Fibroblast of skin of back (primary cell): ENCODE measurements around the gene TCN2.
A peak's percentile ranks its signal among the peaks of the same experiment; 100 is the strongest.
"Not testable (repeated sequence)": the region's sequence is repeated elsewhere in the genome, so short reads cannot be mapped to it uniquely, and the experiment has no call there.

Experiments used
- DNase-seq: peaks from one replicate; pipeline ENCODE4 v3.0.0-alpha.2; 2013

Gene TCN2

DNA sequence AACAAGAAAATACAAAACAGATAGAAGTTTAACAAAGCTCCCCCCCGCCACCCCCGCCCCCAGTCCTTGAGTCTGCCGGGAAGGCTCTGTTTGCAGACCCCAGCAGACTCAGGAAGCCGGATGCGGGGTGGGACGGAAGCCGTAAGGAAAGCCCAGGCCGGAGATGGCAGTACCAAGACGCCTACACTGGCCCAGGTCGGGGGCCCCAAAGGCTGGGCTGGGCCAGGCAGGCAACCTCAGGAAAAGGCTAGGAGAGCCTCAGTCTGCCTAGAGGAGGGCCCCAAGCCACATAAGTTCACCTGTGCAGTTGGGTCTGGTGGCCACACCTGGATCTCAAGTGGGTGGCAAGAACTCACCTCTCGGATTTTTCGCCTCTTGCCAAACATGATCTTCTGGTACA lies 28.5 kb upstream of the TCN2 start:
- DNase-seq = no peak

- DNase-seq = no peak
These were observed 26.1 kb upstream of the TCN2 start for GRCh38 chr22:30580896-30581295.

DNA sequence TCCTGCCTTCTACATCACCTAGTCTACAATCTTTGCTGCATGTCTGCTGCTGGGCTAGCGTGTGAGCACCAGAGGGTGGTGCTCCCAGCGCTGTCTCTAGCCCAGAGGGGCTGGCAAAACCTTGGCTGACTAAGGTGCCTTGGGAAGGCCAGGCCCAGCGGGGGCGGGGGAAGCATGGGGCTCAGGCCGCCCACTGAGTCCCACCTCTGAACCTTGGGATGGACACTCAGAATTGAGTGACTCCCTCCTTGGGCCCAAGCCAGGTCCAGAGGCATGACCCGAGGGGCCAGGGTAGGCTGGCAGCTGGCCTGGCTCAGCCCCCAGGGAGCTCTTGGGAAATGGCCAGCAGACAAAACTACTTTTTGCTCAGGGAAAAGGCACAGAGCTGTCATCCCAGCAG lies 24.9 kb upstream of the TCN2 start:
- DNase-seq = no peak

DNA sequence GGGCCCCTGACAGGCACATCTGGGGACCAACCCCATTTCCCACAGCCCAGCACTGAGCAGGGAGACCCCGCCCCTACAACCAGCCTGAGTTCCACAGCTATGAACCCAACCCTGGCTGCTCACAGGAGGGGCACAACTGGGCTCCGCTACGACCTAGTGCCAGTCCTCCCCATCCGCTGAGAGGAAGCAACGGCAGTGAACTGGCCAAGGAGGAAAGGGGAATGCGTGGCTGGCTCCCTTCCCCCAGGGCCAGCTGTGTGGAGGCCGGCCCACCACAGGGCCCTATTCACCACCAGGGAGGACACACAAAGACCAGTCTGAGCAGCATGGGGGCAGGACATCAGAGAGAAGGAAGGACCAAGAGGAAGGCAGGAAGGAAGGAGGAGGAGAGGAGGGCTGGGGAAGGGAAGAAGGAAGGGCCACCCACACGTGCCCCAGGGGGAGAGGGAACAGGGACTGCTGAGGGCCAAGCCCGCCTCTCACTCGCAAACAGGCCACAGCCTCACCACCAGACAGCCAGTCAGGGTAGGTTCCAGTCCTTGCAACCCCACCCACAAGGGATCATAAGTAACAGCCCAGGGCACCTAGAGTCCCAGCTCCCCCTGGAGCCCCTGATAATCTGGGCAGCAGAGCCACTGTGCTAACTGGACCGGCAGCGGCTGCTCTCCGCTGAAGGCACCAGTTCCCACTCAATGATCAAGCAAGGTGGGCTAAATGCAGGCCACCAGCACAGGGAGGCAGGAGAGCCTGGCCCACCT lies 24.0 kb upstream of the TCN2 start:
- no peak for DNase-seq

GRCh38 chr22:30584441-30584840 lies 22.5 kb upstream of the TCN2 start:
- no peak for DNase-seq

DNA sequence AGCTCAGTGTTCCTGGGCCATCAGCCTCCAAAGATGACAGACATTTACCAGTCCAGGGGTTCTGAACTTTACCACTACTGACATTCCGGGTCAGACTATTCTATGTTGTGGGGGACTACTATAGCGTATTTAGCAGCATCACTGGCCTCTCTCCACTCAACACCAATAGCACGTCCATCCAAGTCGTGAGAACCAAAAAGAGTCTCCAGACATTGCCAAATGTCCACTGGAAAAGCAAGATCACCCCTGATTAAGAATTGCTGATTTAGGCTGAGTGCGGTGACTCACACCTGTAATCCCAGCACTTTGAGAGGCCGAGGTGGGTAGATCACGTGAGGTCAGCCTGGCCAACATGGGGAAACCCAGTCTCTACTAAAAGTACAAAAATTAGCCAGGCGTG lies 20.6 kb upstream of the TCN2 start:
- DNase-seq = no peak

- peak; percentile 24 for DNase-seq
These were observed 15.8 kb upstream of the TCN2 start for GRCh38 chr22:30591191-30591587.

DNA sequence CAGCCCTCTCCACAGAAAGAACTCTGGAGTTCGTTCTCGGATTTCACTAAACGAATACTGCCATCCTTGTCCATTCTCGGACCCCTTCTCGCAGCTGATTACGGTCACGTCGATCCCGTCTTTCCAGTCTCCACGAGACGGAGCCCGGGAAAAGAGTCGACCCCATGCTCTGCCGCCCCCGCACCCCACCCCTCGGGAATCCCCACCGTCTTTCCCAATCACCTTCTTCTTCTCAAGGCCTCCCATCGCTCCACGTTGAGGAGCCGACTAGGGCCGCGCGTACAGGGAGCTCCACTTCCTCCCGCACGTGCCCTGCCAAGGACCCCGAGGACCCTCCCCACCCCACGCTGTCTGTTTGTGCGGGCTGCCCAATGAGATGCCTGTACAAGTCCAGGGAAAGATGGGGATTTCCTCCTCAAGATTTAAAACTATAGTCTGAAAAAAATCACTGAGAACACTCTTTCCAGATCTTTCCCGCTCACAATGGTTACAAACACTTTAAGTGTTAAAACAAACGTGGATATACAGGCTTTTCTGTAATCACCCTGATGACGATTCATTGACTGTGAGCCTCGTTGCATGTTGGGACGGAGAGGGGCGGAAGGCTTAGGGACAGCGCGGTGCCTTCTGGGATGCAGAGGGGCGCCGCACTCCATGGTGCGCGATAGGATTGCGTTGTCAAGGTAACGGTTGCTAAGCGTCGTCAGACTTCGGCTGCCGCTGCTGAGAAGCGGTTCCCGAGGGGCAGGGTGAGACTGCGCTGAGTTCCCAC lies 15.2 kb upstream of the TCN2 start, which contains the start of gene PES1:
PES1 (minus strand) TSS at position 323 of the 772 bp plus-strand sequence; CDS start at position 246, 77 bp downstream.
- DNase-seq = peak; percentile 99

DNA sequence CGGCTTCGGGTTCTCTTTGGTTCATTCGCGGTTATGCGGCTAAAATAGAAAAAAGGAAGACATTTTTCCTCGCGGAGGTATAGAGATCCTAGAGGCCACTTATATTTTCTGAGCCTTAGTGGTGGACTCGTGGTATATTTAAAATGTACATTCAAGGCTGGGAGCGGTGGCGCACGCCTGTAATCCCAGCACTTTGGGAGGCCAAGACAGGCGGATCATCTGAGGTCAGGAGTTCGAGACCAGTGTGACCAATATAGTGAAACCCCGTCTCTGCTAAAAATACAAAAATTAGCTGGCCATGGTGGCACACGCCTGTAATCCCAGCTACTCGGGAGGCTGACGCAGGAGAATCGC lies 14.6 kb upstream of the TCN2 start:
- DNase-seq = not testable (repeated sequence)

GRCh38 chr22:30596199-30596598 lies 10.8 kb upstream of the TCN2 start:
- no peak for DNase-seq

- no peak for DNase-seq
These were observed 10.1 kb upstream of the TCN2 start for GRCh38 chr22:30596886-30597285.

GRCh38 chr22:30598986-30599385 lies 8.0 kb upstream of the TCN2 start:
- no peak for DNase-seq

DNA sequence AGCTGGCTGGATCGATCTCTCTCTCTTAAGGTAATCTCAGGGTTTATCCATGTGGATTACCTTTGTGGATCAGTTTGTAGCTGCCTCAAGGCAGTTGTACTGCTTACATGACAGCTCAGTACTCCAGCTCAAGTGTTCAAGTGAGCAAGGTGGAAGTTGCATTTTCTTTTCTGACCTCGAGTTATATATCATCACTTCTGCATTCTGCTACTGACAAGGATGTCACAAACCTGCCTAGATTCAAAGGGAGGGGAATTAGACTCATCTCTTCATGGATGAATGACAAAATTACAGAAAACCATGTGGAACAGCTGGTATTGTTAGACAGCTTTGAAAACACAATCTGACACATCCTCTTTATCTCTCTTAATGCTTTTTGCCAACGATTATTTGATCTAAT lies 6.1 kb upstream of the TCN2 start:
- no peak for DNase-seq

DNA sequence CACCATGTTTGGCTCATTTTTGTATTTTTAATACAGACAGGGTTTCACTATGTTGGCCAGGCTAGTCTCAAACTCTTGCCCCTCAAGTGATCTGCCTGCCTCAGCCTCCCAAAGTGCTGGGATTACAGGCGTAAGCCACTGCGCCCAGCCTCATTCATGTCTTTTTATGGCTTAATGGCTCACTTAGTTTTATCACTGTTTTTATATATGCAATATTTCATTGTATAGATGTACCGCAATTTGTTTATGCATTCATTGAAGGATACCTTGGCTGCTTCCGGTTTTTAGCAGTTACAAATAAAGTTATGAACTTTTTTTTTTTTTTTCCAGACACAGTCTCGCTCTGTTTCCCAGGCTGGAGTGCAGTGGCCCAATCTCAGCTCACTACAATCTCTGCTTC lies 5.5 kb upstream of the TCN2 start:
- DNase-seq = no peak

GRCh38 chr22:30602049-30602448 lies 4.9 kb upstream of the TCN2 start:
- DNase-seq = peak; percentile 22

DNA sequence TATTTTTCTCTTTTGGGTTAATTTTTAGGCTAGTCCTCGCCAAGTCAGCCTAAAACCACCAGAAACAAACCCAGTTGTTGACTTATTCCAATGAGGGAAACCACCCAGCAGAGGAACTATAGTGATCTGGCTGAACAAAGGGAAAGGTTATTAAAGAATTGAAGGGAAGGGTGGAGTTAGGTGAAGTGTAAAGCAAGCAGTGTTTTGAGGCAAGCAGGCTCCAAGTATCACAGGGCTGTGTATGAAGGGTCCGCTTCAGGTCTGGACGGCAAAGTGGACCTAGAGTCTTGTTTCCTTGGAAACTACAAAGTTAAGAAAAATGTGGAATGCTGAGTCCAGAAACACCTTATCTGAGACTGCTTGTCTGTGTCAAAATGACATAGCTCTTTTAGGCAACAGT lies 3.2 kb upstream of the TCN2 start:
- no peak for DNase-seq

GRCh38 chr22:30604723-30605122 lies 2.3 kb upstream of the TCN2 start:
- no peak for DNase-seq

DNA sequence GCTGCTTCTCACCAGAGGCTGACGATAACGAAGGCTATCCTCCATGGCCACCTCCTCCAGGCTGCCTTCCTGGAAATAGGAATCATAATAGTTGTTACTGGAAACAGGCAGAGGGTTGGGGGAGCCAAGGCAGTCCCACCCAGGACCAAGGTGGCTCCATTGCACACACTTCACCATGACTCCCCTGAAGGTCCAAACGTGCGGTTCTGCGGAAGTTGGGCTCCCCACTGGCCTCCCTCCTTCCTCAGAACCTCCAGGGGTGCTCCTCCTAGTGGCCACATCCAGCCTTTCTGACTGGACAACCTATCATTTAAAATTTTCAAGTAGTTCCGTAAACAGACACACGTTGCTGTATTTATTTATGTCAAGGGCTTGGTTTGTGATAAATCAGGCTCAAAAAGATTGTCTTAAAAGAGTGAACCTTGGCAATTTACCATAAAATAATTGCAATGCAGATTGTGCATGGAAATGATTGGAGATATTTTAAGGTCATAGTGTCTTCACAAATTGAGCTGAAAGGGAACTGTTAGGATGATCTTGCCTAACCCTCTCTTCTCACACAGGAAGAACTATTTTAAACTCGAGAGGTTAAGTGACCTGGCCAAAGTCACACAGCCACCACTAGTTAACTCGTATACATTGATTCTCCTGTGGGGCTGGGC lies 1.4 kb upstream of the TCN2 start:
- DNase-seq = peak; percentile 27

GRCh38 chr22:30607300-30607930 lies 441 bp downstream of the TCN2 start:
- no peak for DNase-seq

- DNase-seq = no peak
These were observed 965 bp downstream of the TCN2 start for GRCh38 chr22:30607939-30608338.

DNA sequence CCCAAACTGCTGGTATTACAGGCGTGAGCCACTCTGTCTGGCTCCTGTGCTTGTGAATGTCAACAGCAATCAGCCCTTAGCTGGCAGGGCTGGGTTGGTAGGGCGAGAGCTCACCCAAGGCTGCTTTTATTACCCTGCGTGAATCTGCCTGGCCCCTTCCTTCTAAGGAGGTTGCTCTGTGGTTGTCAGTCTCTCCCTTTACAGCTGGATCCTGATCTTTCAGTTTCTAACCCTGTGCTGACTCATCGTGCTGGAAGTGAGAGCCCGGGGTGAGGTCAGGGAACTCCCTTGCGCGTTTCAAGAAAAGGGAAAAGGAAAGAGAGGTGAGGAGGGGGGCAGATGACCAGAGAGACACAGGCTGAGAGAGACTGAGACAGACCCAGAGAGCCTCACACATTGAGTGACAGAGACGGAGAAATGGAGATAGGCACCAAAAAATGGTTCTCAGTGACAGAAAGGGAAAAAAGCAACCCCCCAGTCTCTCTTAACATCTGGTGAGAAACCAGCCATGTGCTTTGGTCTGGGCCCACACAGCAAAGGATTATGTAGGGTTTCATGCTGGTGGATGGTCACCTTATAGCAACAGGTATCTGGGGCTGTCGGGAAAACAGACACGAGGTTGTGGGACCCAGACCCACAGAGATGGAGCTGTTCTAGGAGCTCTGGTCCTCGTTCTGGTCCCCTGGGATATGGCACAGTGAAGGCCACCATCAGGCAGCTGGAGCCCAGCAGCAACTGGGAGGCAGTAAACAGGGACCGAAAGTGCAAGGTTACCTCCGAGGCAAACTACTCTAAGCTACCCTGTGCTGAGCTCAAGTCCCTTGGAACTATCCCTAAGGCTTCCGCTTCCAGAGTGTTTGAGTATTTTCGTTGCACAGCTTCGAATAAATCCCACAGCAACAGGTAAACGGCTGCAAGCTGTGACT lies 2.5 kb downstream of the TCN2 start:
- peak; percentile 80 for DNase-seq

DNA sequence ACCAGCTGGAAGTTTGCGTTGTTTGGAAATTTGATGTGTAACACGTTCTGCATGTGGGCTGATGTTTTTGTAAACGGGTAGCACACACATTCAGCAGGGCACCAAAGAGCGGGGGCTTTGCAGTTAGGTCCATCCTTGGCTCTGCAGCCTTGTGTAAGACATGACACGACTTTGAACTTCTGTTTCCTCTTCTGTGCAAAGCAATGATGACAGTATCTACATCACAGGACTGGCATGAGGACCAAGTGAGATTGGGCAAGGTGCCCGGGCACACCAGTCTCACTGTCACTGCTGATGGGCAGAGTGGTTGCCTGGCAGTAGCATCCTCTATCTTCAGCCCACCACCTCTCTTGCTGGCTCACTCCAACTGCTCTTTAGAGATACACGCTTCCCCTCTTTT lies 3.3 kb downstream of the TCN2 start:
- DNase-seq = no peak
